Neural progenitor cell (in vitro differentiated cells): ENCODE data around the gene SRGAP2C.
"Not testable (repeated sequence)": the region's sequence is repeated elsewhere in the genome, so short reads cannot be mapped to it uniquely, and the experiment has no call there.

ENCODE experiments used
- EZH2phosphoT487 ChIP-seq: fragments of 200-600 bp; sonication (generic); IDR thresholded peaks from 2 replicates; pipeline ENCODE4 v1.6.1; 2017; ENCODE audit warnings: antibody characterized with exemption
- TF ChIP-seq, protein P1 (sequence below): fragments of 200-600 bp; sonication (generic); IDR thresholded peaks from 2 replicates; pipeline ENCODE4 v1.5.1; 2017; ENCODE audit warnings: antibody characterized with exemption, mild to moderate bottlenecking

DNA sequence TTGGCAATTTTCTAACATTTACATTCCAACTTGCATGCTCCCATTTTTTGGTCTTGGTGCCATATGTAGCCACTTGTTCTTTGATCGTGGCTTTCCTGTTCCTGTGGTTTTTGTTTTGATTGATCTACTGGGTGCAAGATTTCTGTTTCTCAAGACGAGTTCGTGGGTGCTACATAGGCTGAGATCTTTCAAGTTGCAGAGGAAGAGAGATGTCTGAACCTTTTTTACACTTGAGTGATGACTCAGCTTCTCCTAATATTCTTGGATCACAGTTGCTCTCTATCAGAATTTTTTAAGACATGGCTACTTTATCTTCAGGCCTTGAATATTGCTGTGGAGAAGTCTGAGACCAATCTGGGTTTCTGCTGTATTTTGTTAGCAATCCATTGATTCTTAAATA, 85.2 kb downstream of the SRGAP2C start:
- not testable (repeated sequence) for TF ChIP-seq EZH2phosphoT487
- TF ChIP-seq, protein P1, sequence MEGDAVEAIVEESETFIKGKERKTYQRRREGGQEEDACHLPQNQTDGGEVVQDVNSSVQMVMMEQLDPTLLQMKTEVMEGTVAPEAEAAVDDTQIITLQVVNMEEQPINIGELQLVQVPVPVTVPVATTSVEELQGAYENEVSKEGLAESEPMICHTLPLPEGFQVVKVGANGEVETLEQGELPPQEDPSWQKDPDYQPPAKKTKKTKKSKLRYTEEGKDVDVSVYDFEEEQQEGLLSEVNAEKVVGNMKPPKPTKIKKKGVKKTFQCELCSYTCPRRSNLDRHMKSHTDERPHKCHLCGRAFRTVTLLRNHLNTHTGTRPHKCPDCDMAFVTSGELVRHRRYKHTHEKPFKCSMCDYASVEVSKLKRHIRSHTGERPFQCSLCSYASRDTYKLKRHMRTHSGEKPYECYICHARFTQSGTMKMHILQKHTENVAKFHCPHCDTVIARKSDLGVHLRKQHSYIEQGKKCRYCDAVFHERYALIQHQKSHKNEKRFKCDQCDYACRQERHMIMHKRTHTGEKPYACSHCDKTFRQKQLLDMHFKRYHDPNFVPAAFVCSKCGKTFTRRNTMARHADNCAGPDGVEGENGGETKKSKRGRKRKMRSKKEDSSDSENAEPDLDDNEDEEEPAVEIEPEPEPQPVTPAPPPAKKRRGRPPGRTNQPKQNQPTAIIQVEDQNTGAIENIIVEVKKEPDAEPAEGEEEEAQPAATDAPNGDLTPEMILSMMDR: not testable (repeated sequence)
